SK-N-SH treated with all-trans-retinoic acid at 6 μM for 48 hours (cell line): Measurements from ENCODE around the gene ARHGEF16.

ENCODE experiments used
- ARNTL ChIP-seq: fragments of 450-650 bp; formaldehyde crosslinking; IDR thresholded peaks from 2 replicates; pipeline ENCODE4 v1.5.0; 2020; ENCODE audit warnings: low read depth, mild to moderate bottlenecking, moderate library complexity, borderline replicate concordance
- CSDC2 ChIP-seq: fragments of 250-450 bp; sonication (Bioruptor Pico); IDR thresholded peaks from 2 replicates; pipeline ENCODE4 v1.5.0; 2020; ENCODE audit warnings: mild to moderate bottlenecking, moderate library complexity
- CSRNP3 ChIP-seq: fragments of 250-450 bp; sonication (Bioruptor Pico); IDR thresholded peaks from 2 replicates; pipeline ENCODE4 v1.5.1; 2021; ENCODE audit warnings: mild to moderate bottlenecking, moderate library complexity
- GLIS3 ChIP-seq: fragments of 250-450 bp; sonication (Bioruptor Pico); IDR thresholded peaks from 2 replicates; pipeline ENCODE4 v1.5.0; 2020; ENCODE audit warnings: mild to moderate bottlenecking, moderate library complexity
- OSR1 ChIP-seq: fragments of 250-450 bp; sonication (Bioruptor Pico); IDR thresholded peaks from 2 replicates; pipeline ENCODE4 v1.8.0; 2022; ENCODE audit warnings: moderate library complexity, mild to moderate bottlenecking, inconsistent platforms
- PATZ1 ChIP-seq: fragments of 250-450 bp; sonication (Bioruptor Pico); IDR thresholded peaks from 2 replicates; pipeline ENCODE4 v1.8.0; 2020; ENCODE audit warnings: mild to moderate bottlenecking, moderate library complexity, borderline replicate concordance
- PPARA ChIP-seq: fragments of 250-450 bp; sonication (Bioruptor Pico); IDR thresholded peaks from 2 replicates; pipeline ENCODE4 v1.5.0; 2020; ENCODE audit warnings: mild to moderate bottlenecking, borderline replicate concordance
- RARB ChIP-seq: fragments of 250-450 bp; sonication (Bioruptor Pico); IDR thresholded peaks from 2 replicates; pipeline ENCODE4 v1.8.0; 2021; ENCODE audit warnings: mild to moderate bottlenecking, moderate library complexity
- TOX ChIP-seq: fragments of 250-450 bp; sonication (Bioruptor Pico); IDR thresholded peaks from 2 replicates; pipeline ENCODE4 v1.8.0; 2021; ENCODE audit warnings: mild to moderate bottlenecking, moderate library complexity, borderline replicate concordance
- ZC3H10 ChIP-seq: fragments of 250-450 bp; sonication (Bioruptor Pico); IDR thresholded peaks from 2 replicates; pipeline ENCODE4 v1.5.1; 2021; ENCODE audit warnings: mild to moderate bottlenecking, moderate library complexity
- ZFP3 ChIP-seq: fragments of 250-450 bp; sonication (Bioruptor Pico); IDR thresholded peaks from 2 replicates; pipeline ENCODE4 v1.5.0; 2020; ENCODE audit warnings: mild to moderate bottlenecking, moderate library complexity
- ZNF565 ChIP-seq: fragments of 450-650 bp; formaldehyde crosslinking; conservative IDR thresholded peaks from 2 replicates; pipeline ENCODE4 v1.5.0; 2020; ENCODE audit warnings: low read depth, mild to moderate bottlenecking, moderate library complexity

DNA sequence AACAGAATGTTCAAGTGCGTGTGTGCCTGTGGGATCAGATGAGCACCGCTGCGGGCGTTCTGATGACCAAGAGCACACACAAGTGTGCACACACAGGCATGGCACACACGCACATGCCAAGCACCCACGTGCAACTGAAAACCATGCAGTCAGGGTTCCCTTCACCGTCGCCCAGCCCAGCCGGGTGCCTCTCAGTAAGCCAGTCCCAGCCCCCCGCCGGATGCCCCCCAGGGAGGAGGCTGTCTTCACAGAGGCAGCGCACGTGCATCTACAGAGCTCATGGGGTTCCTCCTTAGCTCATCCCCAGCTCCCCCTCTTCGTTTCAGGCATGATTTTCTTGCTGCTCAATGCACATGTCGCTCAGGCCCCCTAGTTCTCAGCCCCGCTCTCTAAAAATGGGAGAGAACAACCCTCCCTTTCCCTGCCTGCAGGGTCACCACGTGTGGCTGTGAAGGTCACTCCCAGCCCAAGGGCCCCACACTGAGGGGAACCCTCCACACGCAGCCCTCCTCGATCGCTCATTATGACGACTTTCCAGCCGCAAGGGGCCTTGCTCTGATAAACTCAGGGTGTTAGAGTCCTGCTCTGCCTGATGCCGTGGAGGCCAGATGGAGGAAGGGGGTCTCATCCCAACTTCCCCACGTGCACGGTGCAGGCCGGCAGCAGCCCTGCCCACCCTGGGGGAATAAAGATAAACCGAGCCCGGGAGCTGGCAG lies 30.4 kb upstream of the ARHGEF16 start:
- TF ChIP-seq ZNF565 (CRISPR knock-in tag): no peak
- no peak for TF ChIP-seq PATZ1 (CRISPR knock-in tag)
- TF ChIP-seq CSDC2 (CRISPR knock-in tag): no peak
- no peak for TF ChIP-seq ZC3H10 (CRISPR knock-in tag)
- TF ChIP-seq TOX (CRISPR knock-in tag): no peak
- TF ChIP-seq RARB (CRISPR knock-in tag): no peak
- no peak for TF ChIP-seq GLIS3 (CRISPR knock-in tag)
- no peak for TF ChIP-seq ARNTL (CRISPR knock-in tag)
- no peak for TF ChIP-seq PPARA (CRISPR knock-in tag)
- TF ChIP-seq OSR1 (CRISPR knock-in tag): no peak
- TF ChIP-seq ZFP3 (CRISPR knock-in tag): no peak
- no peak for TF ChIP-seq CSRNP3 (CRISPR knock-in tag)
